Esophagus (tissue), 2 donors: ENCODE measurements around the gene TAS2R14. TPM values are rescaled to one million over a fixed set of nuclear protein-coding genes. Genes with fewer than 3 reads are reported as not detected.

Experiments
- H3K27ac ChIP-seq, 2 donors: one replicate each; pipeline ENCODE4 v1.5.1; 2013; ENCODE audit warnings: low read depth in 2 of 2, mild to moderate bottlenecking in 2 of 2, inconsistent platforms in 1 of 2, low read length in 1 of 2, moderate library complexity in 1 of 2
- H3K27me3 ChIP-seq, 2 donors: one replicate each; pipeline ENCODE4 v1.6.1; 2013; ENCODE audit warnings: low read length in 2 of 2, control low read depth in 1 of 2, mild to moderate bottlenecking in 1 of 2; ENCODE audit not compliant: insufficient read depth in 2 of 2, control insufficient read depth in 1 of 2
- H3K36me3 ChIP-seq, 2 donors: one replicate each; pipeline ENCODE4 v1.6.1; 2013; ENCODE audit warnings: low read length in 1 of 2; ENCODE audit not compliant: control insufficient read depth in 2 of 2, insufficient read depth in 2 of 2
- H3K4me1 ChIP-seq, 2 donors: one replicate each; pipeline ENCODE4 v1.6.1; 2013; ENCODE audit warnings: low read length in 1 of 2; ENCODE audit not compliant: control insufficient read depth in 2 of 2, insufficient read depth in 2 of 2
- H3K4me3 ChIP-seq, 2 donors: one replicate each; pipeline ENCODE4 v1.5.1; 2013; ENCODE audit warnings: low read length in 2 of 2, mild to moderate bottlenecking in 2 of 2, low read depth in 1 of 2, moderate library complexity in 1 of 2
- H3K9me3 ChIP-seq, 2 donors: one replicate each; pipeline ENCODE4 v1.6.1; 2013; ENCODE audit warnings: mild to moderate bottlenecking in 2 of 2, low read depth in 1 of 2, low read length in 1 of 2, moderate library complexity in 1 of 2; ENCODE audit not compliant: control insufficient read depth in 2 of 2, insufficient read depth in 1 of 2
- polyA plus RNA-seq, 2 donors: library from polyadenylated mRNA; stranded (reverse); fragments of 200-250 nt; gene quantifications; one replicate each; pipeline ENCODE4 v1.2.3, GENCODE V29; 2013
- donor health status: healthy with polysubstance abuse.
- donor health status: Bipolar disorder and iron deficiency.

The TAS2R14 gene
- polyA plus RNA-seq, 2 donors = 0.35 to 0.94 TPM

DNA sequence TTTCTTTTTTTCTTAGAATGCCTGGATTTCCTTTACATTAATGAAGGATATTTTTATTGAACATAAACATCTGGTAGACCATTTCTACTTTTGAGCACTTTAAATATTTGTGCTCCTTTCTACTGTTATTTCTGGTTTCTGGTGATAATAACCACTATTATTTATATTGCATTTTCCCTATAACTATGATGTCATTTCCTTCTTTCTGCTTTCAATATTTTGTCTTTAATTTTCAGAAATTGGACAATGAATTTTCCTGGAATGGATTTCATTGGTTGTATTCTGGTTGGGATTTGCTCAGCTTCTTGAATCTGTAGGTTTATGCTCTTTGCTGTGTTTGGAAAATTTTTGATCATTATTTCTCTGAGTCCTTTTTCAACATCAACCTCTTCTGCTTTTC is 49.8 kb downstream of the TAS2R14 start:
- H3K4me3 ChIP-seq = no peak overlapping the region
- no peaks in the 10 kb centered on the region for H3K36me3 ChIP-seq
- no peak overlapping the region for H3K27ac ChIP-seq
- no peaks in the 10 kb centered on the region for H3K9me3 ChIP-seq
- no peaks in the 10 kb centered on the region for H3K4me1 ChIP-seq
- no peaks in the 10 kb centered on the region for H3K27me3 ChIP-seq

Other genes with a start within 250 kb of the TAS2R14 start
- 100 to 1,000 TPM; 399 to 433 TPM for gene YBX3, start 215.9 kb downstream of the TAS2R14 start, polyA plus RNA-seq
- gene TAS2R7, start 136.6 kb downstream of the TAS2R14 start, polyA plus RNA-seq = not detected
- not detected for gene TAS2R8, start 132.0 kb downstream of the TAS2R14 start, polyA plus RNA-seq
- gene TAS2R9, start 129.1 kb downstream of the TAS2R14 start, polyA plus RNA-seq = not detected
- gene TAS2R10, start 112.9 kb downstream of the TAS2R14 start, polyA plus RNA-seq = not detected
- 1 to 10 TPM; 2.1 to 3.3 TPM for gene PRR4, start 89.8 kb downstream of the TAS2R14 start, polyA plus RNA-seq
- gene PRH1, start 55.0 kb downstream of the TAS2R14 start, polyA plus RNA-seq = 1 to 10 TPM in 1 of 2 donors, under 1 TPM in 1; 0.35 to 1.3 TPM
- not detected for gene TAS2R13, start 29.7 kb downstream of the TAS2R14 start, polyA plus RNA-seq
- not detected for gene PRH2, start 10.0 kb downstream of the TAS2R14 start, polyA plus RNA-seq
- not detected for gene TAS2R50, start 47.6 kb upstream of the TAS2R14 start, polyA plus RNA-seq
- under 1 TPM; 0.07 to 0.08 TPM for gene TAS2R20, start 59.0 kb upstream of the TAS2R14 start, polyA plus RNA-seq
- gene TAS2R19, start 83.4 kb upstream of the TAS2R14 start, polyA plus RNA-seq = under 1 TPM in 1 of 2 donors, not detected in 1; 0.08 TPM
- gene TAS2R31, start 92.1 kb upstream of the TAS2R14 start, polyA plus RNA-seq = under 1 TPM; 0.09 to 0.16 TPM
- gene TAS2R46, start 123.0 kb upstream of the TAS2R14 start, polyA plus RNA-seq = not detected
- gene TAS2R43, start 153.1 kb upstream of the TAS2R14 start, polyA plus RNA-seq = not detected
- gene TAS2R30, start 195.4 kb upstream of the TAS2R14 start, polyA plus RNA-seq = under 1 TPM in 1 of 2 donors, not detected in 1; 0.12 TPM
- gene SMIM10L1, start 231.9 kb upstream of the TAS2R14 start, polyA plus RNA-seq = 1 to 10 TPM; 3.5 to 6.9 TPM
- not detected for gene TAS2R42, start 247.7 kb upstream of the TAS2R14 start, polyA plus RNA-seq